ENCODE measurements around the gene GALK1.

Gene GALK1

GRCh38 chr17:75748706-75749105, 16.3 kb downstream of the GALK1 start:
- no peak for DNase-seq

DNA sequence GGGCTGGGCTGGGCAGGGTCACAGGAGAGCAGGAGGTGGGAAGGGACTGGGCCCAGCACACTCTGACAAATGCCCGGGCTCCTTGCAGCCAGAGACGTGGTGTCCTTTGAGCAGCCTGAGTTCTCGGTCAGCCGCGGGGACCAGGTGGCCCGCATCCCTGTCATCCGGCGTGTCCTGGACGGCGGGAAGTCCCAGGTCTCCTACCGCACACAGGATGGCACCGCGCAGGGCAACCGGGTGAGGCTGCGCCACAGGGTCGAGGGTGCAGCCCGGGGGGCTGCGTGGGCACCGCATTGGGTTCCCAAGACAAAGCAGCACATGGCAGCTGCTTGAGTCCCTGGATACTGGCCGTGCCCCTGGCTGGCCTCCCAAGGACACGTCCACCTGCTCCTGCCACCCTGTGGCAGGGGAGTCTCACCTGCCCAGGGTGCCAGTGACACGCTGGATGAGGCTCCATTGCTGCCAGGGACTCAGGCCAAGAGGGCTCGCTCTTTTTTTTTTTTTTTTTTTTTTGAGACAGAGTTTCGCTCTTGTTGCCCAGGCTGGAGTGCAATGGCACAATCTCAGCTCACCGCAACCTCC, 21.3 kb downstream of the GALK1 start:
- no peak for DNase-seq

DNA sequence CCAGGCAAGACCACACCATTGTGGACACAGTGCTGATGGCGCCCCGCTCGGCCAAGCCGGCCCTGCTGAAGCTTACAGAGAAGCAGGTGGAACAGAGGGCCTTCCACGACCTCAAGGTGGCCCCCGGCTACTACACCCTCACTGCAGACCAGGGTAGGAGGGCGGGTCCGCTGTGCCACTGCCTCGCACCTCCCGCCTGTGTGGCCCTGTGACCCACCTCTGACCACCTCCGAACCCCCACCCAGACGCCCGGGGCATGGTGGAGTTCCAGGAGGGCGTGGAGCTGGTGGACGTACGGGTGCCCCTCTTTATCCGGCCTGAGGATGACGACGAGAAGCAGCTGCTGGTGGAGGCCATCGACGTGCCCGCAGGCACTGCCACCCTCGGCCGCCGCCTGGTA, 22.7 kb downstream of the GALK1 start:
- no peak for DNase-seq

- no peak for DNase-seq
Measured at GRCh38 chr17:75740631-75741077, 24.3 kb downstream of the GALK1 start.

GRCh38 chr17:75740215-75740614, 24.8 kb downstream of the GALK1 start:
- DNase-seq: no peak

DNA sequence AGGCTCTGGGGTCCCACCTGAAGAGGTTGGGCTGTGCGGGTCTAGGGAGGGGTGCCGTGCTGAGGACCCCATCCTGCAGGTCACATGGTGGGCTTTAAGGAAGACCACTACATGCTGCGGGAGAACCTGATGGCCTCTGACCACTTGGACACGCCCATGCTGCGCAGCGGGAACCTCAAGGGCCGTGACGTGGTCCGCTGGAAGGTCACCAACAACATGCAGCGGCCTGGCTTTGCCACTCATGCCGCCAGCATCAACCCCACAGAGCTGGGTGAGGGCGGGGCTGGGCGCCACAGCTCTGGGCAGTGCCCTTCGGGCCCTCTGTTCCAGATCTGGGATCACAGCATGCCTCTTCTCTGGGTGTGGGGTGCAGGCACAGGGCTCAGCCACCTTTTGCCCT, 25.2 kb downstream of the GALK1 start:
- DNase-seq: no peak

DNA sequence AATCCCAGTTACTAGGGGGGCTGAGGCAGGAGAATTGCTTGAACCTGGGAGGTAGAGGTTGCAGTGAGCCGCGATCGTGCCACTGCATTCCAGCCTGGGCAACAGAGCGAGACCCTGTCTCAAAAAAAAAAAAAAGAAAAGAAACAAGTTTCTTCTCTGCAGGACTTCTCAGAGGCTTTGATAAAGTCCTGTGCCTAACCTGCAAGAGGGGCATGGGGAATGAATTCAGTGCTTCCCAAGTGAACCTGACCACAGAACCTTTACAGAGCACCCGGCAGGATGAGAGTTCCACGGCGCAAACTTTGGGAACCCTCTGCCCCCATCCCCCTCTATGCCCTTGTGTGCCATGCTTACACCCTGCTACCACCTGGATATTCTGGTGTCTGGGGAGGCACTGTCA, 25.8 kb downstream of the GALK1 start:
- DNase-seq: no peak

GRCh38 chr17:75738218-75738802, 26.7 kb downstream of the GALK1 start:
- DNase-seq: no peak

- DNase-seq: no peak
Measured at GRCh38 chr17:75737133-75737962, 27.6 kb downstream of the GALK1 start.

DNA sequence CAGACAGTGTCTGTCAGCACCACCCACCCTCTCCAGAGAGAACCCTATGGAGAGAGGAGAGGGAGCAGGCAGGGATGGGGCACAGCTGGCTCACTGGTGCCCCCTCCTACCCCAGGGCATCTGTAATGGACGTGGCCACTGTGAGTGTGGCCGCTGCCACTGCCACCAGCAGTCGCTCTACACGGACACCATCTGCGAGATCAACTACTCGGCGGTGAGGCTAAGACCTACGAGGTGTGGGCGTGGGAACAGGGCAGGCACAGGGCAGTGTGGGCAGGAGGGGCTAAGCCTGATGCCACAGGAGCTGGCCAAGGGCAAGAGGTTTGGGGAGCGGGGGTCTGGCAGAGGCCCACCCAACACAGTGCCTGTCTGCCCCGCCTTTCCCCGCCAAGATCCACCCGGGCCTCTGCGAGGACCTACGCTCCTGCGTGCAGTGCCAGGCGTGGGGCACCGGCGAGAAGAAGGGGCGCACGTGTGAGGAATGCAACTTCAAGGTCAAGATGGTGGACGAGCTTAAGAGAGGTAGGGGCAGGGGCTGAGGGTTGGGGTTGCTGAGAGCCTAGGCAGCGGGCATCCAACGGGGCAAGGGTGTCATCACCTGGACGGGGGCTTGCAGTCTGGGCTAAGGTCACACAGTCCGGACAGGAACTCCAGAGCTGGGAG, 28.7 kb downstream of the GALK1 start:
- no peak for DNase-seq

- no peak for DNase-seq
Measured at GRCh38 chr17:75734674-75735294, 30.2 kb downstream of the GALK1 start.

- DNase-seq: no peak
Measured at GRCh38 chr17:75733471-75733870, 31.5 kb downstream of the GALK1 start.

GRCh38 chr17:75731716-75732498, 33.1 kb downstream of the GALK1 start:
- no peak for DNase-seq

DNA sequence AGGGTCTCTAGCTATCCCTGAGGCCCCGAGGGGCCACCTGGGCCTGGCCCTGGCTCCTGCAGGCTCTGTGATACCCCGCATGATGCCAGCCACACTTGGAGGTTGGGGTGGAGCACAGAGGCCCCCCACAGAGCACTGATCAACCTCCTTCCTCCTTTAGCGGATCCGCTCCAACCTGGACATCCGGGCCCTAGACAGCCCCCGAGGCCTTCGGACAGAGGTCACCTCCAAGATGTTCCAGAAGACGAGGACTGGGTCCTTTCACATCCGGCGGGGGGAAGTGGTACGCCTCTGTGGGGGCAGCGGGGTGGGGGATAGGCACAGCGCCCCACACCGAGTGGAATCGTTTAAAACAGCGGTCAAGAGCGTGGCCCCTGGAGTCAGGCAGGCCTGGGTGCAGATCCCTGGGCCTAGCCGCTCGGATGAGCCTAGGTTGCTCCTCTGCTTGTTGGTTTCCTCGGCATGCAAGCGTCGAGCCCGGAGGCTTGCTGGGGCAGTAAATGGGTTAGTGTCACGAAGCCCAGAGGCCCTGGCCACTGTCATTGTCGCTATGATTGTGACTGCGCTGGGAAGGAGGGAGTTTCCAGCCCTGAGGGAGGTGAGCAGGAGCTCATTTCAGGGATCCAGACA, 33.8 kb downstream of the GALK1 start:
- no peak for DNase-seq

DNA sequence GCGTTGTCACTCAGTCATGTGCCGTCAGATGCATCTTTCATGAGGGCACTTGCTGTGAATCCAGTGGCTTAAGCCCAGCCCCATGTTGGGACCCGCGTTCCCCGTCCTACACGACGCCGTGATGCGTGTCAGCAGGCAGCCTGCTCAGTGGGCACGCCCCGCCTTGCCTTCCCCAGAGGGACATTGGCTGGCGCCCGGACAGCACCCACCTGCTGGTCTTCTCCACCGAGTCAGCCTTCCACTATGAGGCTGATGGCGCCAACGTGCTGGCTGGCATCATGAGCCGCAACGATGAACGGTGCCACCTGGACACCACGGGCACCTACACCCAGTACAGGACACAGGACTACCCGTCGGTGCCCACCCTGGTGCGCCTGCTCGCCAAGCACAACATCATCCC, 34.9 kb downstream of the GALK1 start:
- no peak for DNase-seq

DNA sequence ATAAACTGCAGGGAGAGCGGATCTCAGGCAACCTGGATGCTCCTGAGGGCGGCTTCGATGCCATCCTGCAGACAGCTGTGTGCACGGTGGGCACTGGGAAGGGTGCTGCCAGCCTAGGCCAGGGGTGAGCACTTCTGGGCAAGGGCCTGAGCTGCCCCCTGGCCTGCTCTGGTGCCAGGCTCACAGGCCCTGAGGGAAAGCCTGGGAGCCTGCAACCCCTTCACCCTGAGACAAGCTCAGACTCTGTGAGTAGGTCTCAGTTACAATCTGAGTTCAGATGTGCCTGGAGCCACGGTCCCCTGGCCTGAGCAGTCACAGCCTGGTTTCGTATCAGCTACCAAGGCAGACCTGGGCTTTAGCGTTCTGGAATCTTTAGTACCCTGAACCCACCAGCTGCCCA, 35.6 kb downstream of the GALK1 start:
- no peak for DNase-seq

DNA sequence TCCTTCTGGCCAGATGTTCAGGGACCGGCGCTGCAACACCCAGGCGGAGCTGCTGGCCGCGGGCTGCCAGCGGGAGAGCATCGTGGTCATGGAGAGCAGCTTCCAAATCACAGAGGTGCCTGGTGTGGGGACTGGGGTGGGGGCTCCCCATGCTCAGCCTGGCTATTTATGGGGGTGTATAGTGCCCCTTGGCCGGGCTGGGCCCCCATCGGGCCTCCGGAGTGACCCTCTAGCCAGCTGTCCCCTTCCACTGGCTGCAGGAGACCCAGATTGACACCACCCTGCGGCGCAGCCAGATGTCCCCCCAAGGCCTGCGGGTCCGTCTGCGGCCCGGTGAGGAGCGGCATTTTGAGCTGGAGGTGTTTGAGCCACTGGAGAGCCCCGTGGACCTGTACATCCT, 37.6 kb downstream of the GALK1 start:
- no peak for DNase-seq

- DNase-seq: no peak
Measured at GRCh38 chr17:75725504-75725903, 39.5 kb downstream of the GALK1 start.

DNA sequence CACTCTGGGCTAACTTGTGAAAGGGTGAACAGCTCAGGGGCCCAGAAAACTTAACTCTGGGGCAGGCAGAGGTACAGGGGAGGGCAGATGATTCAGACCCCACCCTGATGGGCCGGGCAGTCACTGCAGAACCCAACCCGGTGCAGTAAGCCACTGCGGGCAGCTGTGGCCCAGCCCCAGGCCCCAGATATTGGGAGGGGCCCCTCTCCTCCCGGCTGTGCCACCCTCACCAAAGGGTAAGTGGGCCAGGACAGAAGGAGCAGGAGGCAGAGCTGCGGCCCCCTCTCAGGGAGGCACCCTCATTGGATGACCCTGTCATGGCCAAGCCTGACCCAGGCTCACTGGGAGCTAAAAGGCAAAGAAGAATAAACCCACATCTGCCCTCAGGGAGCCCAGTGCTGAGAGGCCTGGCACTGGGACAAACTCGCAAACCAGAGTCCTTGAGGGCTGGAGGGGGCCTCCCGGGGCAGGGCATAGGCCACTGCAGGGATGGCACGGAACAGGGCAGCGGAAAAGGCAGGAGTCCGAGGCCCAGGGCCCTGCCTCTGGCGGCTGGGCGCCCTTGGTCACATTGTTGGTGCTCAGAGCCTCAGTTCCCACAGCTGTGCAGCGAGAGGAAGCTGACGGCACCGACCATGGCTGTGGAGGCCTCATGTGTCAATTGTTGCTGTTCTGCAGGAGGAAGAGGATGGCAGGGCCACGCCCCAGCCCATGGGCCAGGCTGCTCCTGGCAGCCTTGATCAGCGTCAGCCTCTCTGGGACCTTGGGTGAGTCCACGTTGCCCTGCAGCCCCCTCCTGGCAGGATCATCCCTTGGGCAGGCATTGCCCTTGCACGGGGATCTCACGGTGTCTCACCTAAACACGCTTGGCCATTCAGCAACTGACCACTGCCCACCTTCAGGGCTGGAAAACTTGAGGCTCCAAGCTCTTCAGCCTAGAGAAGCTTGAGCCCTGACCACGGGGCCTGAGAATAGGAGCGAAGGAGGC, 40.7 kb downstream of the GALK1 start:
- DNase-seq: no peak

GRCh38 chr17:75723171-75723930, 41.6 kb downstream of the GALK1 start:
- DNase-seq: no peak

All from activated gamma-delta T cell (primary cell).